CD4-positive, alpha-beta T cell treated with Interleukin-4 for 1 hour (primary cell): ENCODE measurements around the gene HIVEP3.

ENCODE experiments used
- DNase-seq, 2 donors: peaks; one replicate each; pipeline ENCODE4 v3.0.0-alpha.2; 2020 to 2022

HIVEP3 gene

GRCh38 chr1:41727749-41728115 lies 191.0 kb downstream of the HIVEP3 start:
- no peak for DNase-seq

- peak; percentile 46 to 84 for DNase-seq
Observed at GRCh38 chr1:41726899-41727748, 191.6 kb downstream of the HIVEP3 start.

- no peak for DNase-seq
Observed at GRCh38 chr1:41726292-41726691, 192.4 kb downstream of the HIVEP3 start.

- no peak for DNase-seq
Observed at GRCh38 chr1:41724926-41725325, 193.8 kb downstream of the HIVEP3 start.

GRCh38 chr1:41724248-41724647 lies 194.5 kb downstream of the HIVEP3 start:
- DNase-seq: no peak

- no peak for DNase-seq
Observed at GRCh38 chr1:41723786-41724185, 194.9 kb downstream of the HIVEP3 start.

GRCh38 chr1:41722184-41722583 lies 196.5 kb downstream of the HIVEP3 start:
- DNase-seq: no peak

GRCh38 chr1:41720861-41721410 lies 197.8 kb downstream of the HIVEP3 start:
- DNase-seq: peak in 1 of 2 donors; percentile 26

- DNase-seq: no peak
Observed at GRCh38 chr1:41719590-41719989, 199.1 kb downstream of the HIVEP3 start.

- no peak for DNase-seq
Observed at GRCh38 chr1:41719128-41719527, 199.6 kb downstream of the HIVEP3 start.

GRCh38 chr1:41718497-41718896 lies 200.2 kb downstream of the HIVEP3 start:
- no peak for DNase-seq

GRCh38 chr1:41716188-41717130 lies 202.3 kb downstream of the HIVEP3 start:
- DNase-seq: no peak

GRCh38 chr1:41715441-41716095 lies 203.2 kb downstream of the HIVEP3 start:
- DNase-seq: no peak

GRCh38 chr1:41714638-41715389 lies 203.9 kb downstream of the HIVEP3 start:
- DNase-seq: no peak

GRCh38 chr1:41713557-41714327 lies 205.0 kb downstream of the HIVEP3 start:
- DNase-seq: no peak

- no peak for DNase-seq
Observed at GRCh38 chr1:41713141-41713540, 205.6 kb downstream of the HIVEP3 start.

- DNase-seq: no peak
Observed at GRCh38 chr1:41712695-41713094, 206.0 kb downstream of the HIVEP3 start.

- no peak for DNase-seq
Observed at GRCh38 chr1:41712081-41712480, 206.6 kb downstream of the HIVEP3 start.

GRCh38 chr1:41711581-41711980 lies 207.1 kb downstream of the HIVEP3 start:
- no peak for DNase-seq

- no peak for DNase-seq
Observed at GRCh38 chr1:41710980-41711379, 207.7 kb downstream of the HIVEP3 start.

- no peak for DNase-seq
Observed at GRCh38 chr1:41709873-41710272, 208.8 kb downstream of the HIVEP3 start.
